Mesendoderm (in vitro differentiated cells): ENCODE results near the gene REXO4.

Source experiments
- DNase-seq: peaks from one replicate; pipeline ENCODE4 v3.0.0; 2013
- H2AK5ac ChIP-seq: 2 replicates; pipeline ENCODE4 v1.6.1; 2013; ENCODE audit warnings: low read length, inconsistent platforms
- H2BK120ac ChIP-seq: 2 replicates; pipeline ENCODE4 v1.6.1; 2013; ENCODE audit warnings: low read depth, mild to moderate bottlenecking, low read length, moderate library complexity, mixed read lengths
- H2BK15ac ChIP-seq: replicated peaks from 2 replicates; pipeline ENCODE4 v1.6.1; 2013; ENCODE audit warnings: low read depth, mild to moderate bottlenecking, moderate library complexity
- H2BK5ac ChIP-seq: 2 replicates; pipeline ENCODE4 v1.6.1; 2013; ENCODE audit warnings: low read length, inconsistent platforms
- H3K18ac ChIP-seq: 2 replicates; pipeline ENCODE4 v1.6.1; 2013; ENCODE audit warnings: mild to moderate bottlenecking, low read length, mixed read lengths
- H3K23ac ChIP-seq: one replicate; pipeline ENCODE4 v1.6.1; 2013; ENCODE audit warnings: low read length
- H3K27ac ChIP-seq: 2 replicates; pipeline ENCODE4 v1.5.1; 2013; ENCODE audit warnings: low read depth, mild to moderate bottlenecking, inconsistent platforms, low read length, moderate library complexity
- H3K27me3 ChIP-seq: 2 replicates; pipeline ENCODE4 v1.6.1; 2013; ENCODE audit warnings: low read length, control low read depth, mild to moderate bottlenecking, inconsistent platforms; ENCODE audit not compliant: insufficient read depth, poor library complexity
- H3K36me3 ChIP-seq: 2 replicates; pipeline ENCODE4 v1.6.1; 2013; ENCODE audit warnings: low read length, inconsistent platforms; ENCODE audit not compliant: control insufficient read depth, insufficient read depth
- H3K4ac ChIP-seq: one replicate; pipeline ENCODE4 v1.6.1; 2013; ENCODE audit warnings: low read depth, mild to moderate bottlenecking, low read length, moderate library complexity
- H3K4me1 ChIP-seq: 2 replicates; pipeline ENCODE4 v1.6.1; 2013; ENCODE audit warnings: low read depth, low read length, inconsistent platforms; ENCODE audit not compliant: control insufficient read depth
- H3K4me2 ChIP-seq: 2 replicates; pipeline ENCODE4 v1.6.1; 2013; ENCODE audit warnings: low read length
- H3K4me3 ChIP-seq: 2 replicates; pipeline ENCODE4 v1.5.1; 2013; ENCODE audit warnings: mild to moderate bottlenecking, low read length
- H3K56ac ChIP-seq: one replicate; pipeline ENCODE4 v1.6.1; 2013; ENCODE audit warnings: low read length
- H3K79me1 ChIP-seq: 2 replicates; pipeline ENCODE4 v1.6.1; 2013; ENCODE audit warnings: low read length, inconsistent platforms
- H3K79me2 ChIP-seq: 2 replicates; pipeline ENCODE4 v1.6.1; 2013; ENCODE audit warnings: mild to moderate bottlenecking, low read length; ENCODE audit not compliant: control insufficient read depth, insufficient read depth
- H3K9ac ChIP-seq: 2 replicates; pipeline ENCODE4 v1.6.1; 2013; ENCODE audit warnings: low read length, inconsistent platforms
- H4K5ac ChIP-seq: one replicate; pipeline ENCODE4 v1.6.1; 2013; ENCODE audit warnings: low read length
- H4K8ac ChIP-seq: one replicate; pipeline ENCODE4 v1.6.1; 2013; ENCODE audit warnings: low read depth, mild to moderate bottlenecking, control low read depth, low read length, moderate library complexity
- WGBS: extraction: QIAGEN DNeasy Blood & Tissue Kit; methylation state at CpG from one replicate; pipeline ENCODE4 v1.1.7; 2013; ENCODE audit warnings: low lambda C conversion rate, missing lambda C conversion rate; ENCODE audit not compliant: insufficient coverage; ENCODE audit errors: extremely low coverage; 5-methylcytosine and 5-hydroxymethylcytosine counted together

REXO4 gene

GRCh38 chr9:133370685-133371084 is 47.1 kb downstream of the REXO4 start:
- no peak overlapping the region for H3K4me2 ChIP-seq
- H2BK120ac ChIP-seq = no peak overlapping the region
- no peaks in the 10 kb centered on the region for H3K4me1 ChIP-seq
- no peak overlapping the region for H3K9ac ChIP-seq
- H2BK15ac ChIP-seq = no peak overlapping the region
- no peak overlapping the region for H2BK5ac ChIP-seq
- DNase-seq = no peak
- peaks cover 82% of the 10 kb centered on the region for H3K79me2 ChIP-seq
- no peak overlapping the region for H3K27ac ChIP-seq
- H3K23ac ChIP-seq = no peak overlapping the region
- H3K18ac ChIP-seq = no peak overlapping the region
- no peak overlapping the region for H3K4me3 ChIP-seq
- H2AK5ac ChIP-seq = no peak overlapping the region
- H3K27me3 ChIP-seq = no peaks in the 10 kb centered on the region
- no CpG with 5 or more reads among the region's 9 CpGs for WGBS
- no peak overlapping the region for H3K56ac ChIP-seq
- H3K79me1 ChIP-seq = peaks cover 64% of the 10 kb centered on the region
- no peak overlapping the region for H4K8ac ChIP-seq
- H3K36me3 ChIP-seq = peaks cover 9% of the 10 kb centered on the region
- no peak overlapping the region for H3K4ac ChIP-seq
- H4K5ac ChIP-seq = no peak overlapping the region

GRCh38 chr9:133369933-133370332 is 47.9 kb downstream of the REXO4 start:
- DNase-seq = no peak
- no peak overlapping the region for H3K4me3 ChIP-seq
- peaks cover 76% of the 10 kb centered on the region for H3K79me2 ChIP-seq
- no peak overlapping the region for H4K8ac ChIP-seq
- H2BK120ac ChIP-seq = no peak overlapping the region
- no peak overlapping the region for H2BK15ac ChIP-seq
- H3K36me3 ChIP-seq = peaks cover 9% of the 10 kb centered on the region
- H3K23ac ChIP-seq = no peak overlapping the region
- H3K4me1 ChIP-seq = no peaks in the 10 kb centered on the region
- H3K18ac ChIP-seq = no peak overlapping the region
- no peak overlapping the region for H2BK5ac ChIP-seq
- H3K56ac ChIP-seq = no peak overlapping the region
- H3K27ac ChIP-seq = no peak overlapping the region
- no peak overlapping the region for H3K9ac ChIP-seq
- H3K79me1 ChIP-seq = peaks cover 62% of the 10 kb centered on the region
- no peak overlapping the region for H2AK5ac ChIP-seq
- no CpG with 5 or more reads among the region's 7 CpGs for WGBS
- no peaks in the 10 kb centered on the region for H3K27me3 ChIP-seq
- H3K4me2 ChIP-seq = no peak overlapping the region
- no peak overlapping the region for H3K4ac ChIP-seq
- H4K5ac ChIP-seq = no peak overlapping the region

- Histone ChIP-seq H3K4me3 (no peak overlapping the region), H3K4me1 (no peaks in the 10 kb centered on the region), H2BK15ac (no peak overlapping the region), H2BK5ac (no peak overlapping the region), H3K27ac (no peak overlapping the region), H2AK5ac (no peak overlapping the region), H3K79me1 (peaks cover 61% of the 10 kb centered on the region), H3K36me3 (peaks cover 10% of the 10 kb centered on the region), H3K18ac (no peak overlapping the region), H3K4me2 (no peak overlapping the region), H3K79me2 (peaks cover 71% of the 10 kb centered on the region), H3K23ac (no peak overlapping the region), H4K5ac (no peak overlapping the region), H3K27me3 (no peaks in the 10 kb centered on the region), H4K8ac (no peak overlapping the region), H3K9ac (no peak overlapping the region), H2BK120ac (no peak overlapping the region), H3K56ac (no peak overlapping the region), H3K4ac (no peak overlapping the region)
- no CpG with 5 or more reads among the region's 6 CpGs for WGBS
- DNase-seq = no peak
Observed at GRCh38 chr9:133369422-133369821, 48.4 kb downstream of the REXO4 start.

GRCh38 chr9:133368249-133368881 is 49.4 kb downstream of the REXO4 start:
- no peak overlapping the region for H3K27ac ChIP-seq
- H2AK5ac ChIP-seq = no peak overlapping the region
- H3K27me3 ChIP-seq = no peaks in the 10 kb centered on the region
- no peak overlapping the region for H3K56ac ChIP-seq
- no peak overlapping the region for H2BK15ac ChIP-seq
- no peak overlapping the region for H4K5ac ChIP-seq
- H3K4me1 ChIP-seq = no peaks in the 10 kb centered on the region
- peaks cover 14% of the 10 kb centered on the region for H3K36me3 ChIP-seq
- no peak overlapping the region for H2BK5ac ChIP-seq
- no peak overlapping the region for H3K9ac ChIP-seq
- H3K4ac ChIP-seq = no peak overlapping the region
- H4K8ac ChIP-seq = no peak overlapping the region
- DNase-seq = no peak
- no peak overlapping the region for H3K18ac ChIP-seq
- no peak overlapping the region for H3K23ac ChIP-seq
- no peak overlapping the region for H3K4me3 ChIP-seq
- H3K4me2 ChIP-seq = no peak overlapping the region
- H2BK120ac ChIP-seq = no peak overlapping the region
- peaks cover 66% of the 10 kb centered on the region for H3K79me2 ChIP-seq
- WGBS = no CpG with 5 or more reads among the region's 18 CpGs
- H3K79me1 ChIP-seq = peaks cover 59% of the 10 kb centered on the region

GRCh38 chr9:133367778-133368177 is 50.0 kb downstream of the REXO4 start:
- no CpG with 5 or more reads among the region's 10 CpGs for WGBS
- Histone ChIP-seq H4K8ac (no peak overlapping the region), H3K23ac (peak overlapping the region; percentile 61), H3K27me3 (no peaks in the 10 kb centered on the region), H2BK5ac (no peak overlapping the region), H3K4me2 (no peak overlapping the region), H2BK120ac (no peak overlapping the region), H3K4me3 (no peak overlapping the region), H3K79me1 (peaks cover 56% of the 10 kb centered on the region), H3K4ac (no peak overlapping the region), H3K56ac (no peak overlapping the region), H3K79me2 (peaks cover 61% of the 10 kb centered on the region), H2BK15ac (no peak overlapping the region), H3K36me3 (peaks cover 18% of the 10 kb centered on the region), H4K5ac (no peak overlapping the region), H2AK5ac (no peak overlapping the region), H3K4me1 (no peaks in the 10 kb centered on the region), H3K18ac (no peak overlapping the region), H3K9ac (no peak overlapping the region), H3K27ac (no peak overlapping the region)
- DNase-seq = no peak

GRCh38 chr9:133367221-133367620 is 50.6 kb downstream of the REXO4 start:
- no peak overlapping the region for H3K56ac ChIP-seq
- H3K4ac ChIP-seq = no peak overlapping the region
- no peak overlapping the region for H3K18ac ChIP-seq
- H3K79me1 ChIP-seq = peaks cover 50% of the 10 kb centered on the region
- H3K36me3 ChIP-seq = peaks cover 15% of the 10 kb centered on the region
- H3K4me2 ChIP-seq = no peak overlapping the region
- H3K9ac ChIP-seq = no peak overlapping the region
- H3K4me3 ChIP-seq = no peak overlapping the region
- H4K8ac ChIP-seq = no peak overlapping the region
- H3K4me1 ChIP-seq = no peaks in the 10 kb centered on the region
- no peak overlapping the region for H3K27ac ChIP-seq
- no peak for DNase-seq
- no peak overlapping the region for H2BK5ac ChIP-seq
- H2BK15ac ChIP-seq = no peak overlapping the region
- no peak overlapping the region for H2BK120ac ChIP-seq
- no peaks in the 10 kb centered on the region for H3K27me3 ChIP-seq
- H4K5ac ChIP-seq = no peak overlapping the region
- WGBS = no CpG with 5 or more reads among the region's 22 CpGs
- H3K23ac ChIP-seq = no peak overlapping the region
- peaks cover 55% of the 10 kb centered on the region for H3K79me2 ChIP-seq
- H2AK5ac ChIP-seq = no peak overlapping the region
